IPS-NIHi7 (cell line): ENCODE measurements around the gene DTX4.
"Not testable (repeated sequence)": the region's sequence is repeated elsewhere in the genome, so short reads cannot be mapped to it uniquely, and the experiment has no call there.

Experiments
- DNase-seq: peaks from one replicate; pipeline ENCODE4 v3.0.0; 2012; ENCODE audit warnings: mixed read lengths; ENCODE audit errors: extremely low spot score

Gene DTX4

GRCh38 chr11:59171508-59172322 lies at the start of gene DTX4:
TSS of gene DTX4 (plus strand) at chr11:59172132. CDS start at chr11:59172596, 464 bp downstream.
- DNase-seq, result peak; percentile 86

GRCh38 chr11:59135648-59136461 lies 36.1 kb upstream of the DTX4 start:
- DNase-seq, result peak; percentile 91

- not testable (repeated sequence) for DNase-seq
These were observed 35.4 kb upstream of the DTX4 start for GRCh38 chr11:59136551-59136950.

- DNase-seq, result no peak
These were observed 34.7 kb upstream of the DTX4 start for GRCh38 chr11:59137190-59137589.

- no peak for DNase-seq
These were observed 33.3 kb upstream of the DTX4 start for GRCh38 chr11:59138643-59139042.

- DNase-seq, result no peak
These were observed 30.7 kb upstream of the DTX4 start for GRCh38 chr11:59141191-59141590.

GRCh38 chr11:59141673-59142460 lies 30.1 kb upstream of the DTX4 start:
- DNase-seq, result no peak

- peak; percentile 77 for DNase-seq
These were observed 29.1 kb upstream of the DTX4 start, which contains the start of gene FAM111A for GRCh38 chr11:59142530-59143507. TSS of gene FAM111A (plus strand) at chr11:59142856. CDS start at chr11:59148873, 6,017 bp downstream.

GRCh38 chr11:59144096-59144495 lies 27.8 kb upstream of the DTX4 start:
- no peak for DNase-seq

- peak; percentile 72 for DNase-seq
These were observed 27.2 kb upstream of the DTX4 start for GRCh38 chr11:59144579-59145345.

GRCh38 chr11:59145534-59145933 lies 26.4 kb upstream of the DTX4 start:
- DNase-seq, result no peak

- no peak for DNase-seq
These were observed 20.2 kb upstream of the DTX4 start for GRCh38 chr11:59151761-59152160.

- DNase-seq, result no peak
These were observed 19.5 kb upstream of the DTX4 start for GRCh38 chr11:59152312-59152951.

- DNase-seq, result no peak
These were observed 17.3 kb upstream of the DTX4 start for GRCh38 chr11:59154610-59155009.

- no peak for DNase-seq
These were observed 14.5 kb upstream of the DTX4 start for GRCh38 chr11:59157433-59157832.

GRCh38 chr11:59158206-59159068 lies 13.5 kb upstream of the DTX4 start:
- peak; percentile 75 for DNase-seq

- DNase-seq, result no peak
These were observed 7.9 kb upstream of the DTX4 start for GRCh38 chr11:59164028-59164427.

- DNase-seq, result peak; percentile 16
These were observed 580 bp downstream of the DTX4 start for GRCh38 chr11:59172345-59173079.
